GM03348 (cell line): ENCODE data around the gene BACE2.
A peak's percentile ranks its signal among the peaks of the same experiment; 100 is the strongest.
"Not testable (repeated sequence)": the region's sequence is repeated elsewhere in the genome, so short reads cannot be mapped to it uniquely, and the experiment has no call there.

Experiments used
- DNase-seq: peaks from one replicate; pipeline ENCODE4 v3.0.0; 2012; ENCODE audit warnings: low spot score

BACE2 gene

GRCh38 chr21:41185802-41186201 lies 17.8 kb downstream of the BACE2 start:
- no peak for DNase-seq

GRCh38 chr21:41186755-41187536 lies 19.0 kb downstream of the BACE2 start:
- DNase-seq: no peak

- no peak for DNase-seq
These were observed 19.6 kb downstream of the BACE2 start for GRCh38 chr21:41187537-41188025.

GRCh38 chr21:41188486-41189149 lies 20.7 kb downstream of the BACE2 start:
- no peak for DNase-seq

- no peak for DNase-seq
These were observed 21.3 kb downstream of the BACE2 start for GRCh38 chr21:41189150-41189745.

- not testable (repeated sequence) for DNase-seq
These were observed 24.6 kb downstream of the BACE2 start for GRCh38 chr21:41192552-41192951.

GRCh38 chr21:41195311-41195710 lies 27.4 kb downstream of the BACE2 start:
- no peak for DNase-seq

- DNase-seq: no peak
These were observed 29.0 kb downstream of the BACE2 start for GRCh38 chr21:41196993-41197392.

GRCh38 chr21:41197582-41197981 lies 29.6 kb downstream of the BACE2 start:
- DNase-seq: no peak

- not testable (repeated sequence) for DNase-seq
These were observed 30.7 kb downstream of the BACE2 start for GRCh38 chr21:41198647-41199046.

GRCh38 chr21:41199123-41199522 lies 31.2 kb downstream of the BACE2 start:
- no peak for DNase-seq

GRCh38 chr21:41199588-41199987 lies 31.6 kb downstream of the BACE2 start:
- no peak for DNase-seq

- no peak for DNase-seq
These were observed 33.4 kb downstream of the BACE2 start for GRCh38 chr21:41201385-41201784.

GRCh38 chr21:41204736-41205135 lies 36.8 kb downstream of the BACE2 start:
- no peak for DNase-seq

GRCh38 chr21:41207401-41208375 lies 39.7 kb downstream of the BACE2 start:
- DNase-seq: peak; percentile 41

- DNase-seq: no peak
These were observed 40.4 kb downstream of the BACE2 start for GRCh38 chr21:41208376-41208763.

- no peak for DNase-seq
These were observed 41.2 kb downstream of the BACE2 start for GRCh38 chr21:41209016-41209619.

- no peak for DNase-seq
These were observed 42.6 kb downstream of the BACE2 start for GRCh38 chr21:41210426-41211059.

- DNase-seq: no peak
These were observed 43.3 kb downstream of the BACE2 start for GRCh38 chr21:41211060-41211805.

GRCh38 chr21:41213021-41213420 lies 45.1 kb downstream of the BACE2 start:
- no peak for DNase-seq
